Right renal cortex interstitium (tissue), 3 donors: ENCODE measurements around the gene DHRS11. TPM values are rescaled to one million over a fixed set of nuclear protein-coding genes. Genes with fewer than 3 reads are reported as not detected.

Source experiments
- DNase-seq, 3 donors: peaks; one replicate each; pipeline ENCODE4 v3.0.0-alpha.2; 2013; ENCODE audit warnings: low read depth in 3 of 3, low spot score in 2 of 3
- polyA plus RNA-seq, 3 donors: library from polyadenylated mRNA; unstranded; fragments of 120-200 nt; gene quantifications; one replicate each; pipeline ENCODE4 v1.2.1, GENCODE V29; 2013; ENCODE audit not compliant: insufficient read length in 3 of 3

DHRS11 gene
- polyA plus RNA-seq, 3 donors, result 22.6 to 27.7 (median 23.6) TPM

- no peak for DNase-seq
Observed at GRCh38 chr17:36611345-36612072, 19.8 kb downstream of the DHRS11 start.

DNA sequence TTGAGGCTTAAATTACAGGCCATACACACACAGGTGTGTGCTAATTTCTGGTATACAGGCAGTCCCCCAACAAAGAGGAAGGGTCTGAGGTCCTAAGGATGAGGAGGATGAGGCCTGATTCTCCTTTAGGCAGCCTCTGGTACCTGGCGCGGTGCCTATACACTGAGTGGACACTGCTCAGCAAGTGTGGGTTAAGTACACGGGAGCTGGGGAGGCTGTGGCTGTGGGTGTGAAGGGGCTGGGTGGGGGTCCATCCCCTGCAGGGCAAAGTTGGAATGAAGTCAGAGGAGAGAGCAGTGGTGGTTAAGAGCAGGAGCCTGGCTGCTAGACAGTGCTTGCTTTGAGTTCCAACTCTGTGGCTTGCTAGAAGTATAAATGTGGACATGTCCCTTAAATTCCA, 20.6 kb downstream of the DHRS11 start:
- DNase-seq, result no peak

DNA sequence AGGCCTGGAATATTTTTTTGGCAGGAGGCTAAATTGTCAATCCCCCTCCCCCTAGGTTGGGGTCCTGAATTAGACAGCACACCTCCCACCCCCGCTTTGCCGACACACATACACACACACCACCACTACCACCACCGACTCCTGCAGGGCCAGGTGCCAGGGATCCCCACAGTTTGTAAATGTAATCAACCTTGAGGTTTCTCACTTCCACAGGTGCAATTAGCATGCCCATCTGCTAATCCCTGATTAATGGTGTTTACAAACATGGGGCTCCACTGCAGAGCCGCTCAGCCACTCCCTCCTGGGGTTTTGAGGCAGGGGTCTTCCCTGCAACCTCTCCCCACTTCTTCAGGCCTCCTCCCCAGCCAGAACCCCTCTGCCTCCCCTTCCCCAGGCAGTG, 21.5 kb downstream of the DHRS11 start:
- DNase-seq, result no peak

DNA sequence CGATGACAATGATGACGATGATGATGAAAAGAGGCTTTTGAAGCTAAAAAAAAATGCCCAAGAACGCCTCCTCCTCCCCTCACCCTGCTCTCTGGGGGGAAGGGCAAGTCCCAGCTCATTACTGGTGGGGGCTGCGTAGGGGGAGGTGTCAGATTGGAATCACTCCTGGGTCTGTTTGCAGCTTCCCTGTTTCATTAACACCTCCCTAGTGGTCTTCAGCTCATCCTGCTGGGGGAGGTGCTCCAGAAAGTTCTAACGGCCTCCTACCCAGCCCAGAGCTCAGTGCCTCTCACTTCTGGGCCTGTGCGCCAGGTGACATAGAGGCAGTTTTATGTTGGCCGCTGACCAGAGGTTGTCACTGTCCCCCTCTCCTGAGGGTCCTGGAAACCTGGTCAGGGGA, 22.4 kb downstream of the DHRS11 start:
- DNase-seq, result no peak

- no peak for DNase-seq
Observed at GRCh38 chr17:36614933-36615332, 23.3 kb downstream of the DHRS11 start.

- no peak for DNase-seq
Observed at GRCh38 chr17:36616061-36617029, 24.7 kb downstream of the DHRS11 start.

GRCh38 chr17:36617773-36618172, 26.1 kb downstream of the DHRS11 start:
- DNase-seq, result no peak

DNA sequence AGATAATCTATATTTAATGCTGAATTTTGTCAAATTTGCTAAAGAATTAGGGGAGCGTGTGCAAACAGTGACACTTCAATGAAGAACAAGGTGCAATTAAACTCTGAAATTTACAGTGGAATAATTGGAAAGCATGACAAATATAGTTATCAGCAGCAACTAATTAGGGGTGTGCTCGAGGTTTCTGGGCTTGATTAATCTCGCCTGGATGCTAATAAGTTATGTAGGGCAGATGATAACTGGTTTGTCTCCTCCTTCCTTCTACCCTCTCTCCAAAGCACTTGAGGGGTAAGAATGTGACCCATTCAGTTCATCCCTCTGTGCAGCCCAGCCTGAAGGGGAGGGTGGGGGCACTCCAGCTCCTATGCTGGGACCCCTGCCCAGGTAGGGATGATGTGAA, 31.6 kb downstream of the DHRS11 start:
- DNase-seq, result no peak

DNA sequence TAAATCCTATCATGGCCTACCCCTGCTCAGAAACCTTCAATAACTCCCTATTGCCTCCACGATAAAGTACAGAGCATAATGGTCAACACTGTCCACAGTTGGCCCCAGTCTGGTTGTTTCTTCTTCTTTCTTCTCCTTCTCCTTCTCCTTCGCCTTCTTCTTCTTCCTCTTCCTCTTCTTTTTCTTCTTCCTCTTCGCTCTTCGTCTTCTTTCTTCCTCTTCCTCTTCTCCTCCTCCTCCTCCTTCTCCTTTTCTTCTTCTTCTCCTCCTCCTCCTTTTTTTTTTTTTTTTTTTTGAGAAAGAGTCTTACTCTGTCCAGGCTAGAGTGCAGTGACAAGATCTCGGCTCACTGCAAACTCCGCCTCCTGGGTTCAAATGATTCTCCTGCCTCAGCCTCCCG, 33.5 kb downstream of the DHRS11 start:
- no peak for DNase-seq

- DNase-seq, result no peak
Observed at GRCh38 chr17:36627101-36627500, 35.4 kb downstream of the DHRS11 start.

DNA sequence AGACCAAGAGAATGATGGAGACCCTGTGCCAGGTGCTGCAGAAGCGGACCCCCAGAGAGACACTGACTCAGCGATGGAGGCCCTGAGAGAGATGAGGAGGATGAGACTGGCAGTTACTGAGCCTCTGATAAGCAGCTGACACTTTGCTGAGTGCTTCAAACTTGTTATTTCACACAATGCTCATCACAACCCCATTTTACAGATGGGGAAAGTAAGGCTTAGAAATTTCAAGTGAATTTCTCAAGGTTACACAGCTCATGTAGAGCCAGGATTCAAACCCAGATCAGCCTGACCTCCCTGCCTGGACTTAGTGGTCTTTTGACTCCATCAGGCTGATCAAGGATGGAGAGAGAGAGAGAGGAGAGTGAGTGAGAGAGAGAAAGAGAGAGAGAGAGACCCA, 36.9 kb downstream of the DHRS11 start:
- no peak for DNase-seq

- no peak for DNase-seq
Observed at GRCh38 chr17:36629252-36629847, 37.7 kb downstream of the DHRS11 start.

GRCh38 chr17:36629970-36630502, 38.4 kb downstream of the DHRS11 start:
- DNase-seq, result no peak

GRCh38 chr17:36631022-36631421, 39.3 kb downstream of the DHRS11 start:
- no peak for DNase-seq

GRCh38 chr17:36632916-36633771, 41.5 kb downstream of the DHRS11 start:
- DNase-seq, result no peak

- DNase-seq, result no peak
Observed at GRCh38 chr17:36640346-36640745, 48.7 kb downstream of the DHRS11 start.

DNA sequence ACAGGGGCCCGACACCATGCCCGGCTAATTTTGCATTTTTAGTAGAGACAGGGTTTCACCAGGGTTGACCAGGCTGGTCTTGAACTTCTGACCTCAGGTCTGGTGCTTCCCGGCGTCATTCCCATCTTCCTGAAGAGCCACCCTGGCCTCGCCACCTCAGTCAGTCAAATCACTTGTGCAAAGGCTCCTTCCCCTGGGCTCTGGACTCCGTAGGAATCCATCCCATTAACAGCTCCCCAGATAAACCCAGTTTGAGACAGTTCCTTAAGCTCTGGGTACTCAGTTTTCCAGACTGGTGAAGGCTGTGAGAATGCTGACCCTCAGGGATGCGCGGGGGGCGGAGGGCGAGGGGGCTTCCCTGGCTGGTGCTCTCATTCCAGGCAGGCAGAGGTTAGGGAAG, 49.2 kb downstream of the DHRS11 start:
- DNase-seq, result no peak

DNA sequence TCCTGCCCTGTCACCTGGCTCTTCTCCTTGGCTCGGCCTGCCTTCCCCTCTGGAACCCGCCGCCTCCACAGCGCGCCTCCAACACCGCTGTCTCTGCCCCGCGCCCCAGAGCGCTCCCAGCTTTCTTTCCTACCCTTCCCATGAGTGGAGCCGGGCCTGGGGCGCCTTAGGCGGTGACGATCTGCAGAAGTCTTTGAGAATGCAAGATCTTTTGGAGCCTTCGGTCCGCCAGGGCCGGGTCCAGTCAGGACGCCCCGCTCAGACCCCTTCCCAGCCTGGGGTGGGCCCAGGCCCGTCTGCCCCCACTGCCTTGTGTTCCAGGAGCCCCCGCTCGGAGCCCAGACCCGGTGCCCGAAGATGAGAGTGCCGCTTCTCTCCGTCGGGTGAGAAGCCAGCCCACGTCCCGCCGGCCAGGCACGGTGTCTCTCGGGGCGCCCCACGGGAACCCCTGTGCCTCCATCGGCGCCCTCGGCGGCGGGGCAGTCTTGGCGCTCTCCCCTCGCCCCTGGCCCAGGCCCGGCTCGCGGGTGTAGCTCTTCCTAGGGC, 49.7 kb downstream of the DHRS11 start:
- DNase-seq, result no peak

GRCh38 chr17:36641877-36642845, 50.5 kb downstream of the DHRS11 start:
- DNase-seq, result no peak
